ENCODE data around the gene DNAH14. TPM values are rescaled to one million over a fixed set of nuclear protein-coding genes. Genes with fewer than 3 reads are reported as not detected.

Gene DNAH14
- total RNA-seq, 4 donors from 2014 or later = 1.5 to 14.1 (median 3.3) TPM

GRCh38 chr1:225049594-225049993 is 120.1 kb downstream of the DNAH14 start:
- TF ChIP-seq CTCF (IDR thresholded peaks at IDR 0.05; ENCODE audit: low read depth) = no peak

- TF ChIP-seq CTCF (IDR thresholded peaks at IDR 0.05; ENCODE audit: low read depth) = no peak
Observed at GRCh38 chr1:225063722-225064121, 134.2 kb downstream of the DNAH14 start.

DNA sequence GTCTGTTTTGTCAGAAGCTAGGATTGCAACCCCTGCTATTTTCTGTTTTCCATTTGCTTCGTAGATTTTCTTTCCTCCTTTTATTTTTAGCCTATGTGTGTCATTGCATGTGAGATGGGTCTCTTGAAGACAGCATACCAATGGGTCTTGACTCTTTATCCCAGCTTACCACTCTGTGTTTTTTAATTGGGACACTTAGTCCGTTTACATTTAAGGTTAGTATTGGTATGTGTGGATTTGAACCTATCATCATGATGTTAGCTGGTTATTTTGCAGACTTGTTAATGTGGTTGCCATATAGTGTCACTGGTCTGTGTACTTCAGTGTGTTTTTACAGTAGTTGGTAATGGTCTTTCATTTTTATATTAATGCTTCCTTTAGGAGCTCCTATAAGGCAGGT is 141.5 kb downstream of the DNAH14 start:
- TF ChIP-seq CTCF (IDR thresholded peaks at IDR 0.05; ENCODE audit: low read depth) = no peak

DNA sequence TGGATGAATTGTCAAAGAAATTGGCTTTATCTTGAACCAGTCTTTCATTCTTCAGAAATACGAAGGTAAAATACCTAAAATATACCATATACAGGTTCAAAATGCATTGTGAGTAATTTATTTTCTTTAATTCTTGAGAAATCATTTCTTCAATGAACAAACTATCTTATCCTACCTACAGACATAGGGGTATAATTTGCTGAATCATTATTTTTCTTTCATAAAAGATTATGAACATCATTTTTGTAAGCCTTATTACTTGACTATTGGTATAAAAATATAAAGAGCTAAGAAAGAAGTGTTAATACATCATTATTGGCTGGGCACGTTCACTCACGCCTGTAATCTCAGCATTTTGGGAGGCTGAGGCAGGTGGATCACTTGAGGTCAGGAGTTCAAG is 167.7 kb downstream of the DNAH14 start:
- TF ChIP-seq CTCF (IDR thresholded peaks at IDR 0.05; ENCODE audit: low read depth) = no peak

- TF ChIP-seq CTCF (IDR thresholded peaks at IDR 0.05; ENCODE audit: low read depth) = no peak
Observed at GRCh38 chr1:225111000-225111399, 181.5 kb downstream of the DNAH14 start.

DNA sequence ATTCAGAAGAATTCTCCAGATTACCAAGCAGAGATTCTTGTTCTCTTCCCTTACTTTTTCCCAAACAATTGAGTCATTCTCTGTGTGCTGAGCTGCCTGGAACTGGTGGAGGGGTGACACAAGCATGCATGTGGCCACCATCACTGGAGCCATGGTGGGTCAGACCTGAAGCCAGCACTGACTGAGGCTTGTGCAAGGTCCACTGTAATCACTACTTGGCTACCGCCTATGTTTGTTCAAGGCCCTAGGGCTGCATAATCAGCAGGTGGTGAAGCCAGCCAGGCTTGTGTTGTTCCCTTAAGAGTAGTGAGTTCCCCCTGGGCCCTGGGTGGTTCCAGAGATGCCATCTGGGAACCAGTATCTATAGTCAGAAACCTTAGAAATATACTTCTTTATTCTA is 183.8 kb downstream of the DNAH14 start:
- no peak for TF ChIP-seq CTCF (IDR thresholded peaks at IDR 0.05; ENCODE audit: low read depth)

- no peak for TF ChIP-seq CTCF (IDR thresholded peaks at IDR 0.05; ENCODE audit: low read depth)
Observed at GRCh38 chr1:225114354-225114990, 185.0 kb downstream of the DNAH14 start.
